Measurements from ENCODE around the gene CCDC127. TPM values are rescaled to one million over a fixed set of nuclear protein-coding genes. Genes with fewer than 3 reads are reported as not detected.

The CCDC127 gene
- total and polyA plus RNA-seq, 2 of the 13 experiments (the other 11 are each of a cell fraction or from before 2014, with no cell fraction given): 2.9 to 4.3 TPM

GRCh38 chr5:264338-264737, 46.4 kb upstream of the CCDC127 start:
- H3K4me1 ChIP-seq (ENCODE audit: insufficient read depth, low read length): peaks cover 14% of the 10 kb centered on the region
- H3K4me3 ChIP-seq (replicated peaks in 1 of 3; ENCODE audit: insufficient read depth in 1 of 3, low read depth in 2 of 3, low read length in 3 of 3): no peak overlapping the region
- FAIRE-seq (no peak), ATAC-seq (no peak; the same call in 2 of the 3 replicates), DNase-seq (ENCODE audit: low spot score) (no peak)
- H3K79me2 ChIP-seq (ENCODE audit: insufficient read depth, low read length): no peaks in the 10 kb centered on the region
- no peak overlapping the region for H3K4me2 ChIP-seq (ENCODE audit: low read depth, low read length)
- intact Hi-C loops (cut with micrococcal nuclease; ENCODE audit: unreplicated experiment): no loop called here
- no peak overlapping the region for H3K27ac ChIP-seq (ENCODE audit: extremely low read length, insufficient read depth, low read length)
- CTCF ChIA-PET (ENCODE audit: low intra/inter-chr PET ratio, low total read pairs): no interaction called here
- 94% methylated on average over 7 of the region's 10 CpGs for WGBS (ENCODE audit: low lambda C conversion rate)
- H4K20me1 ChIP-seq (ENCODE audit: insufficient read depth, low read length): no peaks in the 10 kb centered on the region
- TF ChIP-seq SP1 (IDR thresholded peaks at IDR 0.05) (no peak), SP1 (CRISPR knock-in tag; IDR thresholded peaks at IDR 0.05) (no peak), ZNF251 (CRISPR knock-in tag; IDR thresholded peaks at IDR 0.05) (no peak), KAT7 (CRISPR knock-in tag; IDR thresholded peaks at IDR 0.05; ENCODE audit: borderline replicate concordance) (no peak), ZNF605 (CRISPR knock-in tag; IDR thresholded peaks at IDR 0.05) (no peak), MNT (IDR thresholded peaks at IDR 0.05) (no peak), ZNF317 (CRISPR knock-in tag; IDR thresholded peaks at IDR 0.05) (no peak), ZNF639 (CRISPR knock-in tag; conservative IDR thresholded peaks at IDR 0.05) (no peak)
- H3K9me3 ChIP-seq (ENCODE audit: low read length): no peaks in the 10 kb centered on the region
- POLR2A ChIA-PET: no interaction called here
- no peaks in the 10 kb centered on the region for H3K27me3 ChIP-seq (ENCODE audit: control insufficient read depth in 1 of 2, insufficient read depth in 2 of 2, low read length in 2 of 2)
- no peak overlapping the region for H3K9ac ChIP-seq (ENCODE audit: insufficient read depth, low read depth, low read length)
- in situ Hi-C loops (cut with HindIII; ENCODE audit: extremely low pct_ligation_motif_present, low pct_unique_long_range_greater_than_20kb): no loop called here
- BruUV-seq (replicated peaks): no TSS peak
- no peak overlapping the region for H2AFZ ChIP-seq (ENCODE audit: low read length)
- H3K36me3 ChIP-seq (replicated peaks in 1 of 2; ENCODE audit: control insufficient read depth in 1 of 2, insufficient read depth in 2 of 2, low read length in 2 of 2): peaks cover 0 to 1% of the 10 kb centered on the region in 2 experiments; a peak in 1 of 5 replicates

Measured in HepG2 (cell line).